Mesendoderm (in vitro differentiated cells): ENCODE data around the gene PRICKLE1.

Experiments used
- DNase-seq: peaks from one replicate; pipeline ENCODE4 v3.0.0; 2013
- H2AK5ac ChIP-seq: 2 replicates; pipeline ENCODE4 v1.6.1; 2013; ENCODE audit warnings: low read length, inconsistent platforms
- H2BK120ac ChIP-seq: 2 replicates; pipeline ENCODE4 v1.6.1; 2013; ENCODE audit warnings: low read depth, mild to moderate bottlenecking, low read length, moderate library complexity, mixed read lengths
- H2BK15ac ChIP-seq: replicated peaks from 2 replicates; pipeline ENCODE4 v1.6.1; 2013; ENCODE audit warnings: low read depth, mild to moderate bottlenecking, moderate library complexity
- H2BK5ac ChIP-seq: 2 replicates; pipeline ENCODE4 v1.6.1; 2013; ENCODE audit warnings: low read length, inconsistent platforms
- H3K18ac ChIP-seq: 2 replicates; pipeline ENCODE4 v1.6.1; 2013; ENCODE audit warnings: mild to moderate bottlenecking, low read length, mixed read lengths
- H3K23ac ChIP-seq: one replicate; pipeline ENCODE4 v1.6.1; 2013; ENCODE audit warnings: low read length
- H3K27ac ChIP-seq: 2 replicates; pipeline ENCODE4 v1.5.1; 2013; ENCODE audit warnings: low read depth, mild to moderate bottlenecking, inconsistent platforms, low read length, moderate library complexity
- H3K27me3 ChIP-seq: 2 replicates; pipeline ENCODE4 v1.6.1; 2013; ENCODE audit warnings: low read length, control low read depth, mild to moderate bottlenecking, inconsistent platforms; ENCODE audit not compliant: insufficient read depth, poor library complexity
- H3K36me3 ChIP-seq: 2 replicates; pipeline ENCODE4 v1.6.1; 2013; ENCODE audit warnings: low read length, inconsistent platforms; ENCODE audit not compliant: control insufficient read depth, insufficient read depth
- H3K4ac ChIP-seq: one replicate; pipeline ENCODE4 v1.6.1; 2013; ENCODE audit warnings: low read depth, mild to moderate bottlenecking, low read length, moderate library complexity
- H3K4me1 ChIP-seq: 2 replicates; pipeline ENCODE4 v1.6.1; 2013; ENCODE audit warnings: low read depth, low read length, inconsistent platforms; ENCODE audit not compliant: control insufficient read depth
- H3K4me2 ChIP-seq: 2 replicates; pipeline ENCODE4 v1.6.1; 2013; ENCODE audit warnings: low read length
- H3K4me3 ChIP-seq: 2 replicates; pipeline ENCODE4 v1.5.1; 2013; ENCODE audit warnings: mild to moderate bottlenecking, low read length
- H3K56ac ChIP-seq: one replicate; pipeline ENCODE4 v1.6.1; 2013; ENCODE audit warnings: low read length
- H3K79me1 ChIP-seq: 2 replicates; pipeline ENCODE4 v1.6.1; 2013; ENCODE audit warnings: low read length, inconsistent platforms
- H3K79me2 ChIP-seq: 2 replicates; pipeline ENCODE4 v1.6.1; 2013; ENCODE audit warnings: mild to moderate bottlenecking, low read length; ENCODE audit not compliant: control insufficient read depth, insufficient read depth
- H3K9ac ChIP-seq: 2 replicates; pipeline ENCODE4 v1.6.1; 2013; ENCODE audit warnings: low read length, inconsistent platforms
- H4K5ac ChIP-seq: one replicate; pipeline ENCODE4 v1.6.1; 2013; ENCODE audit warnings: low read length
- H4K8ac ChIP-seq: one replicate; pipeline ENCODE4 v1.6.1; 2013; ENCODE audit warnings: low read depth, mild to moderate bottlenecking, control low read depth, low read length, moderate library complexity
- WGBS: extraction: QIAGEN DNeasy Blood & Tissue Kit; methylation state at CpG from one replicate; pipeline ENCODE4 v1.1.7; 2013; ENCODE audit warnings: low lambda C conversion rate, missing lambda C conversion rate; ENCODE audit not compliant: insufficient coverage; ENCODE audit errors: extremely low coverage; 5-methylcytosine and 5-hydroxymethylcytosine counted together

The PRICKLE1 gene

GRCh38 chr12:42508913-42509460, 80.6 kb downstream of the PRICKLE1 start:
- H2BK120ac ChIP-seq, result no peak overlapping the region

DNA sequence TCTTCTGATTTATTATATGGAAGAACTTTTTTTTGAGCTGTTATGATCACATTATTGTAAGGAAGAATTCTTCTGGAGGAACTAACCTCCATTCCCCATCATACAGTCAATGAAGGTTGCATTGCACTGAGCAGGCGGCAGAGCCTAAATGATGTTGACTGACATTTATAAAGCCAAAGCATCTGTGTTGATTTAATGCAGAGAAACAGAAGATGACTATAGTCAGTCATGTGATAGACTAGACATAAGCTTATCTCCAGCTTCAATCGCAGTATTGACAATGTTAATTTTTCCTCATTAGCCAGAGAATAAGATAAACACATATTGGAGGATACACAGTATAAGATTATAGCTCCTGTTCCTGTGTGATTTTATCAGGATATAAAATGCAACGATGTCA, 82.0 kb downstream of the PRICKLE1 start:
- Histone ChIP-seq H2BK120ac (no peak overlapping the region), H3K79me2 (no peaks in the 10 kb centered on the region), H3K4me2 (no peak overlapping the region), H3K79me1 (no peaks in the 10 kb centered on the region), H3K4me3 (no peak overlapping the region), H4K8ac (no peak overlapping the region), H3K56ac (no peak overlapping the region), H3K9ac (no peak overlapping the region), H3K4ac (no peak overlapping the region), H2BK5ac (no peak overlapping the region), H3K36me3 (no peaks in the 10 kb centered on the region), H3K27me3 (no peaks in the 10 kb centered on the region), H2BK15ac (no peak overlapping the region), H2AK5ac (no peak overlapping the region), H3K23ac (no peak overlapping the region), H4K5ac (no peak overlapping the region), H3K27ac (no peak overlapping the region), H3K4me1 (no peaks in the 10 kb centered on the region), H3K18ac (no peak overlapping the region)
- WGBS, result no CpG with 5 or more reads among the region's 3 CpGs
- no peak for DNase-seq

More at GRCh38 chr12:42508913-42509460, 80.6 kb downstream of the PRICKLE1 start:
- H2BK15ac ChIP-seq, result no peak overlapping the region
- no peaks in the 10 kb centered on the region for H3K27me3 ChIP-seq
- H3K23ac ChIP-seq, result no peak overlapping the region
- H3K79me1 ChIP-seq, result no peaks in the 10 kb centered on the region
- no peak for DNase-seq
- no peak overlapping the region for H3K56ac ChIP-seq
- H3K27ac ChIP-seq, result no peak overlapping the region
- no peak overlapping the region for H3K4me2 ChIP-seq
- H3K4me1 ChIP-seq, result no peaks in the 10 kb centered on the region
- no peaks in the 10 kb centered on the region for H3K36me3 ChIP-seq
- no CpG with 5 or more reads among the region's 5 CpGs for WGBS
- H3K18ac ChIP-seq, result no peak overlapping the region
- H3K9ac ChIP-seq, result no peak overlapping the region
- no peaks in the 10 kb centered on the region for H3K79me2 ChIP-seq
- no peak overlapping the region for H3K4me3 ChIP-seq
- H2BK5ac ChIP-seq, result no peak overlapping the region
- H4K8ac ChIP-seq, result no peak overlapping the region
- H4K5ac ChIP-seq, result no peak overlapping the region
- no peak overlapping the region for H3K4ac ChIP-seq
- H2AK5ac ChIP-seq, result no peak overlapping the region

GRCh38 chr12:42507081-42507480, 82.5 kb downstream of the PRICKLE1 start:
- no peaks in the 10 kb centered on the region for H3K79me1 ChIP-seq
- no peak overlapping the region for H3K56ac ChIP-seq
- no peaks in the 10 kb centered on the region for H3K79me2 ChIP-seq
- no peak for DNase-seq
- H3K4me1 ChIP-seq, result no peaks in the 10 kb centered on the region
- no peaks in the 10 kb centered on the region for H3K36me3 ChIP-seq
- no peak overlapping the region for H2AK5ac ChIP-seq
- no peak overlapping the region for H3K4ac ChIP-seq
- H4K8ac ChIP-seq, result no peak overlapping the region
- no peak overlapping the region for H2BK120ac ChIP-seq
- no peaks in the 10 kb centered on the region for H3K27me3 ChIP-seq
- no peak overlapping the region for H3K18ac ChIP-seq
- no peak overlapping the region for H3K4me2 ChIP-seq
- H2BK15ac ChIP-seq, result no peak overlapping the region
- no peak overlapping the region for H3K4me3 ChIP-seq
- H3K23ac ChIP-seq, result no peak overlapping the region
- H3K9ac ChIP-seq, result no peak overlapping the region
- H3K27ac ChIP-seq, result no peak overlapping the region
- no peak overlapping the region for H4K5ac ChIP-seq
- no CpG with 5 or more reads among the region's 4 CpGs for WGBS
- H2BK5ac ChIP-seq, result no peak overlapping the region

DNA sequence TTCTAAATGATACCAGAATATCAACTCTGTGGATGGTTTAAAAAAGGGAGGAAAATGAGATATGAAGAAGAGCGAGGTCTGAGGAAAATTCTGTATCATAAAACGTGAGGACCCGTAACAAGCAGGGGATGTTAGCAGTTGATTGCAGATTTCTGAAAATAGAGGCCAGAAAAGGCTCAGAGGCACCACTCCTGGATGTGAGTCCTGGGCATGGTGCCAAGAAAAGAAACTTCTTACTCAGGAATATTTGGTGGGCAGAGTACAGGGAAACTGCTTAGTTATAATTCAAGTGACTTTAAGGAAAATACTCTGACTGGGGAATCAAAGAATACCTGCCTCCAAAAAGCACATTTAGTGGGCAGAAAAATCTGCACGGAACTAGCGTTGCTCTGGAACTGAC, 85.5 kb downstream of the PRICKLE1 start:
- Histone ChIP-seq H3K27ac (no peak overlapping the region), H3K9ac (no peak overlapping the region), H3K4me2 (no peak overlapping the region), H3K79me2 (no peaks in the 10 kb centered on the region), H3K23ac (no peak overlapping the region), H2AK5ac (no peak overlapping the region), H3K79me1 (no peaks in the 10 kb centered on the region), H3K56ac (no peak overlapping the region), H3K18ac (no peak overlapping the region), H3K27me3 (no peaks in the 10 kb centered on the region), H2BK5ac (no peak overlapping the region), H4K8ac (no peak overlapping the region), H4K5ac (no peak overlapping the region), H3K4me3 (no peak overlapping the region), H3K4me1 (no peaks in the 10 kb centered on the region), H2BK15ac (no peak overlapping the region), H2BK120ac (no peak overlapping the region), H3K4ac (no peak overlapping the region), H3K36me3 (no peaks in the 10 kb centered on the region)
- no peak for DNase-seq
- WGBS, result no CpG with 5 or more reads among the region's 5 CpGs

DNA sequence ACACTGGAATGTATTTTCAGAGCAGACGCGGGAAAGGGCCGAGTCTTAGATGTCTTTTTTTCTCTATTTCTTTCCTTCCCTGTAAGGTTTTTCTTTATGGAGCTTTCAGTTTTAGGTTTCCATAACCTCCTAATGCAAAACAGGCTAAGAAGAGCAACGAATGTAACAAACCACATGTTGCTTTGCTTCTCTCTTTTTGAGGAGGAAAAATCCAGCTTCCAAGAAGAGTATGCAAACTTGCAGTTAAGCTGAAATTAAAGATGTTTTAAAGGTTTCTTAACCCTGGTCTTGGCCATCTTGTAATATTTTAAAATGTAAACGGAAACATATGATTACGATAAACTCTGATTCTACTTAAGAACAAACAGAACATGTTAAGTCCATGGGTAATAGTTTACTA, 86.9 kb downstream of the PRICKLE1 start:
- H3K27ac ChIP-seq, result no peak overlapping the region

GRCh38 chr12:42498549-42499247, 90.8 kb downstream of the PRICKLE1 start:
- Histone ChIP-seq H4K5ac (no peak overlapping the region), H3K79me1 (no peaks in the 10 kb centered on the region), H2AK5ac (no peak overlapping the region), H3K36me3 (no peaks in the 10 kb centered on the region), H2BK120ac (no peak overlapping the region), H3K4me1 (no peaks in the 10 kb centered on the region), H3K4me2 (no peak overlapping the region), H3K27ac (no peak overlapping the region), H3K56ac (no peak overlapping the region), H2BK5ac (no peak overlapping the region), H3K4ac (no peak overlapping the region), H2BK15ac (no peak overlapping the region), H3K9ac (no peak overlapping the region), H3K27me3 (no peaks in the 10 kb centered on the region), H4K8ac (no peak overlapping the region), H3K79me2 (no peaks in the 10 kb centered on the region), H3K4me3 (no peak overlapping the region), H3K18ac (no peak overlapping the region), H3K23ac (no peak overlapping the region)
- no CpG with 5 or more reads among the region's 3 CpGs for WGBS
- DNase-seq, result no peak

More for the DNA sequence above, 86.9 kb downstream of the PRICKLE1 start:
- Histone ChIP-seq H4K5ac (no peak overlapping the region), H4K8ac (no peak overlapping the region), H3K56ac (no peak overlapping the region), H3K36me3 (no peaks in the 10 kb centered on the region), H2BK120ac (no peak overlapping the region), H3K23ac (no peak overlapping the region), H2AK5ac (no peak overlapping the region), H3K4me1 (no peaks in the 10 kb centered on the region), H3K9ac (no peak overlapping the region), H3K18ac (no peak overlapping the region), H2BK5ac (no peak overlapping the region), H3K27me3 (no peaks in the 10 kb centered on the region), H3K79me2 (no peaks in the 10 kb centered on the region), H3K4me2 (no peak overlapping the region), H3K4ac (no peak overlapping the region), H3K4me3 (no peak overlapping the region), H2BK15ac (no peak overlapping the region), H3K79me1 (no peaks in the 10 kb centered on the region)
- no CpG with 5 or more reads among the region's 6 CpGs for WGBS
- DNase-seq, result no peak
